ENCODE data around the gene PSMD14.
"Not testable (repeated sequence)": the region's sequence is repeated elsewhere in the genome, so short reads cannot be mapped to it uniquely, and the experiment has no call there.

PSMD14 gene

DNA sequence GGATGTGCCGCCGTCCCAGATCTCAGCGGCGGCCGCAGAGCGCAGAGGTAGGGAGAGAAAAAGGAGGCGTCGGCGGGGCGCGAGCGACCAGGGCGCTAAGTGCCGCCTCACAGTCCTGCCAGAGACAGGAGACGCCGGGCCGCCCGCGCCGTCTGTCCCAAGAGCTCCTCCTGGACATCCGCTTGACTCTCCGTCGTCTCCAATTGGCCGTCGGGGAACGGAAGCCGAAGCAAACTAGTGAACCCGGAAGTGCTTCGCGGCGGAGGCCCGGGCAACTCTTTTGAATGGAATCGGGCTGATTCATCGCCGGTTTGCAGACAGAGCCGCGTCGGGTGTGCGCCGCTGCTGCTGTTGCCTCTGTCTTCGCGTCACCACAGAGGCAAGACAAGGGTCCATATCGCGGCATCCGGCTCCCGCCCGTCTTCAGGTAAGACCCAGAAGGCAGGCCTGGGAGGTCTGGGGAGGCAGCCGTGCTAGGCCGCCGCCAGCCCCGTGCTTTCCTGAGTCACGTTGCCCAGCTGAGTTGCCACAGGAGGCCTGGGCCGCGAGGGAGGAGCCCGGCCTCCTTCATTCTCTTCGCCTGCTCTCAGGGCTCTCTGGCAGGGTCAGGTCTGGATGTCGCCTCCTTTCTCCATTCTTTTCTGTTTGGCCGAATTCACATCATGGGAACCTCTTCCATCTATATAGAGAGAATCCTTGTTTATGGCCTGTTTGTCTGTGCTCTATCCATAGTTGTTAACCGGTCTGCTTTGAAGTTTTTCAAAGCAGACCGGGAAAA lies at the start of gene PSMD14:
PSMD14 (plus strand) TSS at position 248 of the 778 bp plus-strand sequence. CDS start 10,401 bp downstream, outside the sequence.
- peak; percentile 89 for DNase-seq

DNA sequence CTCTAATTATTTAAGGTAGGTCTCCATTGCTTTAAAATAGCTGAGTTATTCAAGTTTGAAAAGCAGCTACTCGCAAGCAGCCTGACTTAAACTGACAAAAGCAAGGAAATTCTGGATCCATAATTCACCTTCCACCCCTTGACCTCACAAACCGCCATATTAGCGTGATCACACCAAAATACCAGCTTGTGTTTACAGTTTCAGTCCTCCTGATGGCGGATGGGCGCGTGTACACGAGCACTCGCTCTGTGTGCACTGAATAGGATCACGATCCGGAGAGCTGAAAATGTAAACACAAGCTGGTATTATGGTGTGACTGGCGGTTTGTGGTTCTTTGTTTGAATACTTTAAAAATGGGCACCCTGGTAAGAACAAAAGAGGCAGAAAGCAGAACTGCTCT lies 42.4 kb upstream of the PSMD14 start:
- DNase-seq: no peak

DNA sequence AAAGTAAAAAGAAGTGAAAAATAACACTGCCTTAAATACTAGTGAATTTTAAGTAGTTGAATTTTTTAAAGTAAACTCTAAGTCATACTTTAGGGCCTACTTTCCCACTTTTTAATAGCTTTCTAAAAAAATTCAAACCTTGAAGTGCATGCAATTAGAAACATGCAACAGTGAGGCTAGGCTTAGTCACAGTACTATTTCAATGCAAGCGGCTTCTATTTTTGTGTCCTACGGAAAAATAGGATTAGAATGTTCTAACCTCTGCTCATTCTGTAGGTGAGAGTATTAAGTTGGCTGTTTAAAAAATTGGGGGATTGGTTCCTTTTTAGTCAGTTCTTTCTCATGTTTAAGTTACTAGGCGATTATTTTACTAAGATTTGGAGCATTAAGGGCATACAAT lies 39.1 kb upstream of the PSMD14 start:
- no peak for DNase-seq

DNA sequence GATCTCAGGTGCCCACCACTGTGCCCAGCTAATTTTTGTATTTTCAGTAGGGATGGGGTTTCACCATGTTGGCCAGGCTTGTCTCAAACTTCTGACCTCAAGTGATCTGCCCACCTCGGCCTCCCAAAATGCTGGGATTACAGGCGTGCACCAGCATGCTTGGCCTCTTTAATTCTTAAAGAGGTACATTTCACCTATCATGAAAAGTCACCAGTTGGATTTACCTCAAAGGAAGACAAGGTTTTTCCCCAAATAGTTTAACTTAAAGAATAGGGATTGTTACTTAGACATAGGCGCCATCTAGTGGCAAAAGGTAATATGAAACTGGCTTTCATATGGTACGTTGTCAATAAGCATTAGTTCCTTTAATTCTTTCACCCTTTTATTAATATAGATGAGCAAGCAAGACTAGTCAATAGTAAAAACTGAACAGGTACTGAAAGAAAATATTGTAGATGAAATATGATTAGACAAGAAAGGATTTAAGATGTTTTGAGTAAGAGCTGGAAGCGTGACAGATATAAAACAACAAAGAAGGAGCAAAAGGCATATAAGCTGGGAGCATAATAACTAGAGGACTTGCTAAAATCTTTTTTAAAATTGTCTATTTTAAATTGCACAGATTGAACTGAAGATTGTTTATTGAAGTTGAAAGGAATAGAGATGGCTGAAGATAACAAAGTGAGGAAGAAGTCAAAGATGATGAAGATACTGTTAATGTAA lies 35.0 kb upstream of the PSMD14 start:
- DNase-seq: no peak

DNA sequence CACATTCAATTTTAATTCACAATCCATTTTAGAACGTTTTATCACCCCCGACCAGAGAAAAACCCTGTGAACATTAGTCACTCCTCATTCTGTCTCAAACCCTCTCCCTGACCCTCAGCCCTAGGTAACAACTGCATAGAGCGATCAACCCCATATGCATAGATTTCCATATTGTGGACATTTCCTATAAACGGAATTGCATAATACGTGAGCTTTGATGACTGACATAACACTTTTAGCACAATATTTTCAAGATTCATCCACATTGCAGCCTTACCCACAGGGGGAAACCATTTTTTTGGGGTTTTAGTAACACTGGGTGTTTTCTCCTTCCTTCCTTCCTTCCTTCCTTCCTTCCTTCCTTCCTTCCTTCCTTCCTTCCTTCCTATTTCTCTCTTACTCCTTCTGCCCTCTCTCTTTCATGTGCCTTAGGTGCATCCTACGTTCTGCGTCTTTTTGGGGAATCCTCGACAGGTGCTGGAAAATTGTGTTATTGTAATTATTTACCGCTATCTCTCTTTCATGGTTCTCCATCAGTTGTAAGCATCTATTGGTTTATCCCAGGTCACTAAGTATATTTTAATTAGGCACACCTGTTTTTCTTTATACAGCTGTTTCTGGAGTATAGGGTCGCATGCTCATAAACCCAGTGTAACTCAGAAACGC lies 29.5 kb upstream of the PSMD14 start:
- peak in 1 of 2 donors; percentile 25 for DNase-seq

DNA sequence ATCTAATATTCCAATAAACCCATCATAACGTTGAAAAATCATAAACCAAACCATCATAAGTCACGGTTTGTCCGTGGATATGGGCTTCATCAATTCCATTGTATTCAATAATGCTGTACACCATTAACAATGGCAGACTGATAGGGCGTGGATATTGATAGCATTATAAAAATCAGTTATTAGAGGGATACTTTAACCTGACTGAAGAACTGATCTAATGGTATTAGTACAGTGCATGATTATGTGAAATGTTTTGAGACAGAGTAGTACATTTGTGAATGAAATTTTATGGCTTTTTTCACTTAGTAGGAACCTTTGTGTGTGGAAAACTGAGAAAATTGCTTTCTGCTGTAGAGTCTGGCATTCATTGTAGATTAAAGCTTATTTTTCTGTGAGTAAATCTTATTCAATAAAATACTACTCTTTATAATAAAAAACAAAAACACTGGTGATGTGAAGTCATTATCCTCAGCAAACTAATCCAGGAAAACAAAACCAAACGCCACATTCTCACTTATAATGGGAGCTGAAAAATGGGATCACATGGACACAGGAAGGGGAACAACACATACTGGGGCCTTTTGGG lies 28.9 kb upstream of the PSMD14 start:
- DNase-seq: not testable (repeated sequence)

DNA sequence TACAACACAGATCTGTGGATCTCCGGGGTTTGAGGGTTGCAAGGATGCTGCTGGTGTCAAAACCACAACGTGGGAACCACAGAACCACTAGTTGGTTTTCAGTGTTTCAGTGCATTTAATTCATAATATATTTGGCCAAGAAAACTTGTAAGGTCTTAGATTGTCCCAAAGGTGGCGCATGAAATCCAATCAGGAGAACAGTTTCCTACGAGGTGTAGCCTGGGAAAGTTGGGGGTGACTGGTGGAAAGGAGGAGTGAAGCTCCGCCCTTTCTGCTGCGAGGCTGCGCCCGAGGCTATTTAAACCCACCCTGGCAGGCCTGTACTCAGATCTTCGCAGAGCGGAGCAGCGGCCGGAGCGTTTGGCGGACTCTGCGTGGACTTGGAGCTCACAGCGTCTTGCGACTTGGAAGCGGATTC lies 27.3 kb upstream of the PSMD14 start:
- DNase-seq: peak; percentile 38 to 46

DNA sequence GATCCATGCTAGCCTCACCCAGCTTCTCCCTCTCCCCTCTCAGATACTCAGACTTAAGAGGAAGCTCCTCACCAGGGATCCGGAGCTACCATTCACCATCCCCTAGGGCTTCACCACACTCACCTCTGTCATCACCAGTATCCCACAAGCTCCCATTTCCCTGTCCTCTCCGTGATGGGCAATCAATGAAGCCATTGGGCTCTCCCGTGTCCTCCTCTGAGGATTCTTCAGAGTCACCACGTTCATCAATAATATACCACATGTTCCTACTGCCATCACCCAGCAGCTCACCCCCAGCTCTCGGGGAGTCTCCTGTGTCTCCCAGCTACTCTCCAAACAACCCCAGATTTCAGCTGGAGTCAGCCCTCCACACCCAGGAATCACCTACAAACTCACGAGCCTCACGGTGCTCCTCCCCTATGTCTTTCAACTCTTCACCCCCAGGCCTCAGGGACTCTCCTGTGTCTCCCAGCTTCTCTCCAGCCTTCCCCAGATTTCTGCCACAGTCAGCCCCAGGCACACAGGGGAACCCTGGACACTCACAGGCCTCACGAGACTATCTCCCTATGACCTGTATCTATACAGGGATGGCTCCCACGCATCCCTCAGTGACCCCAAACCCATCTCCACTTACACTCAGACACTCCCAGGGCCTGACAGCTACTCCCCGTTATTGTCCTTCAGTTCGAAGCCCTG lies 26.5 kb upstream of the PSMD14 start:
- not testable (repeated sequence) for DNase-seq

DNA sequence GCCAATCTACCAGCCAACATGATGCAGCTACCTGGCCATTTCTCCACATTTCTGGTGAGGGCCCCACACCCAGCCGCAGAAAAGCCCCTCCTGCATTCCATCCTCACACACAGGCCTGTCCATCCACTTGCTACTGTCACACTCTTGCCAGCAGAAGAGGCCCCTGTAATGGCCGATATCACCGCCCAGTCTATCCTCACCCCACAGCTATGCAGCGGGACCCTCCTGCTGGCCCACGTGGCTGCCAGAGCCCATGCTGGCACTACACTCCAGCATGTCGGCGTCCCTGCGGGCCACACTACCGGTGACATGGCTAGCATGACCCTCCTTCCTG lies 25.9 kb upstream of the PSMD14 start:
- not testable (repeated sequence) for DNase-seq

DNA sequence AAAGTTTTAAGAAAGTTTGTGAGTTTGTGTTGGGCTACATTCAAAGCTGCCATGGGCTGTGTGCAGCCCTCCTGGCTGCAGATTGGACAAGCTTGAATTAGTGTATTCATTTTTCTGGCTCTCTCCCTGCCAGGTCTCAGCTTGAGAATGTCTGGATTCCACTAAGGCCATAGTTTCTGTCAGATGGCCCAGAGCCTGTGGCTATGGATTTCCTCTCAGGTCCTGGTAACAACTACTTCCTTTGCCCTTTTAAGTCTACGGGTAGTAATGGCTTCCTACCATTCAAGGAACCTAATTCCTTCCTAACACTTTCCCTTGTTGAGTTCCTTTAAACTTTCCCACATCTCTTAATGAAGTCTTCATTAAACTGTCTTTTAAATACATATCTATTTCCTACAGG lies 24.3 kb upstream of the PSMD14 start:
- DNase-seq: no peak

DNA sequence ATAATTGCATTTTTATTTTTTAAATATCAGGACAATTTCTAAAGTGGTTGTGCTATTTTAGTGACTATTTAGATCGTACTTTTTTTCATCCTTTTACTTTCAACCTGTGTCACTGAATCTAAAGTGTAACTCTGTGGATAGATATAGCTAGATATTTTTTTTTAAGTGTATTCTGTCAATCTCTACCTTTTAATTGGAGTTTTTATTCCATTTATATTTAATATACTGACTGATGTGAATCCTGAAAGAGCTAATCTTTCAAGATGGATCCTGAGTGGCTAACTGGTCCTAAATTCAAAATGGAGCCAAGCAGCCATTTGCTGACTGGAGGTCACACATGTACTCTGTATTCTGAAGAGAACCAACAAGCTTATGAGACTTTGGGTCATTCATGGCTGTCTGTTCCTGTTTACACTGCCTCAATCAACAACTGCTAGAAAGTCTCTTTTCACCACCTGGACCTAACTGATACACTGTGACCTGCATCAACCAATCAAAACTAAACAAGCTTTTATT lies 4.6 kb upstream of the PSMD14 start:
- no peak for DNase-seq

DNA sequence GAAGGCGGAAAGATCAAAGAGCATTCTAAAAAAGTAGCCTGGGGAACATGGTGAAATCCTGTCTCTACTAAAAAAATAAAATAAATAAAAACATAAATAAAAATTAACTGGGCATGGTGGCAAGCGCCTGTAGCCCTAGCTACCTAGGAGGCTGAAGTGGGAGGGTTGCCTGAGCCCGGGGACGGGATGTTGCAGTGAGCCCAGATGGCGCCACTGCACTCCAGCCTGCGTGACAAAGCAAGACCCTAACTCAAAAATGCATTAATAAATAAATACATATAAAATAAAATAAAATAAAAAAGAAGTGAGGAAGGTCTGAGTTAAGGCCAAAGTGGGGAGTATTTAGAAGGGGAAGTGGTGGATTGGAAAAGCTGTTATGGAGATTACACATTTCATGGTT lies 1.3 kb upstream of the PSMD14 start:
- DNase-seq: no peak

DNA sequence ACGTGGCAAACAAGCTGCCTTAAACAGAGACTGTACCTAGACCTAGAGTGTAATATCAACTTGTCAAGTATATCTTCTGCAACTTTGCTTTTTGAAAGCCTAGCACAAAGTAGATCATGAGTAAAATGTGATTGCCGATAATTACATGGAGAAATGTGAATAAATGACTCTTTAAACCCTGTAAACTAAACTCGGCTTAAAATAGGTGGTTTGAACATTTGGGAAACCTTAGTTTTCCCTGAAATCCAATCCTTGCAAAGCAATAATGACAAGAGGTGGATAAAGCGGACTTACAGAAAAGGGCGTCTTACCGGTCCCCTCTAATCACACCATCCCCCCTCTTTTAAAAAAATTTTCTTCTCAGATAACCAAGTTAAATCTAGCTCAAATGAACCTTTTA lies 549 bp upstream of the PSMD14 start:
- no peak for DNase-seq

DNA sequence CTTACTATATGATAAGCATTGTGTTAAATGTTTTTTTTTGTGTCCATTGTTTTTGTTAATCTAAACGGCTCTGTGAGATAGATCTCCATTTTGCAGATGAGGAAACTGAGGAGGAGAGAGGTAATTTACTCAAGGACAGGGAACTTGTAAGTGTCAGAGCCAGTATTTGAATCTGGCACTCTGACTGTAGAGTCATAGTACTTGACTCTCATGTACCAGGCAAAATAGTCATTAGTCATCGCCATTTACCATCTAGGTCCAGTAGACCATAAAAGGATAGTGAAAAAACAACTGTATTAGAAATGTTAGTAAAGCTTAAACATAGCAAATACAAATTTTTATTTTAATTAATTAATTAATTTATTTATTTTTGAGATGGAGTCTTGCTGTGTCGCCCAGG lies 4.8 kb downstream of the PSMD14 start:
- no peak for DNase-seq

DNA sequence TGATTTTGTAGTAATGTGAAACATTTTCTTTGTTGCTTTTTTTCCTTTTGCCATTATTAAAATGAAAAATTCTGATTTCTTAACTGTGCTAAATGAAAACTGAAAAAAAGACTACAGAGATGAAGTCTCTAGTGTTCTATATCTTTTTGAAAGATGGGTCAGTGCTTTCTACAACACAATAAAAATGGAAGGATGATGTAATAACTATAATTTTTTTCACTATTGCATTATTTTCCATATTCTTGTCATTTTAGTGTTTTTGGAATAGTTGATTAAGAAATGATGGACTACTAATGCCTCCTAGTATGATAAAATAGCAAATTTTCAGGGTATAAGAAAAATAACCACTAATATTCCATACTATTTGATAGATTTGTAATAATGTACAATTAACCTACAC lies 7.2 kb downstream of the PSMD14 start:
- DNase-seq: no peak

DNA sequence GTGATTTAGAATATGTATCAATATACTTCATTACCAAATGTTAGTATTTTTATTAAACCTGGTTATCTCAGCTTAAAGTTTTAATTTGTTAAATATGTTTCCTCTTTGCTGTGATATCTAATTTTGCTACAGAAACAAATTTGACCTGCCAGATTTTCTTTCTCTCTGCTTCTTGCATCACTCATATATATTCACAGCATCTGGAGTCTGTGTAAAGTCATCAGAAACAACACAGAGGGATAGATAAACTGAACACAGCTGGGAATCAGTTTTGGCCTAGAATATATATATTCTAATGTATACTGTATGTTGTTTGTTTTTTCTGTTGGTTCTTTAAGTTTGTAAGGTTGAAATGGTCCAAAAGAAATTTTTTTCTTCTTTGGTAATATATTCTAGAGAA lies 8.5 kb downstream of the PSMD14 start:
- DNase-seq: no peak

DNA sequence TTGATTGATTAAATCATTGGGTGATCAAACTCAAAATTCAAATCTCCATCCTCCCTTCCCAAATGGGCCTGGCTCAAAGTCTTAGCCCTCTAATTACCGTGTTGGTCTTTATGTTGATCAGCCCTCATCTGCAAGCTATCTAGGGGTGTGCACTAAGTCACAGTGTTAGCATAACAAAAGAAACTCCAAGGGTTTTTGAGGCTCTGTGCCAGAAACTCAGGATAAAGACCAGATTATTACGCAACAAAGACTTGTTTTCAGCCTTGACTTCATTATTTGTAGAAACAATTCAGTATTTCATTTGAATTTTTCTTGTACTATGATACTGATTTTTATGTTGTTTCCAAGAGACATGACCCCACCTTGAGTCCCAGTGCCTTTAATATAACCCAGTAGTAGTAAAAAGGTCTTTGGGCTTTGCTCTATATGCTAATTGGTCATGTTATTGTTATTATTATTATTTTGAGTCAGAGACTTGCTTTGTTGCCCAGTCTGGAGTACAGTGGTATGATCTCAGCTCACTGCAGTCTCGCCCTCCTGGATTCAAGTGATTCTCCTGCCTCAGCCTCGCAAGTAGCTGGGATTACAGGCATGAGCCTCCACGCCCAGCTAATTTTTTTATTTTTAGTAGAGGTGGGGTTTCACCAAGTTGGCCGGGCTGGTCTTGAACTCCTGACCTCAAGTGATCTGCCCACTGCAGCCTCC lies 13.9 kb downstream of the PSMD14 start:
- DNase-seq: no peak

DNA sequence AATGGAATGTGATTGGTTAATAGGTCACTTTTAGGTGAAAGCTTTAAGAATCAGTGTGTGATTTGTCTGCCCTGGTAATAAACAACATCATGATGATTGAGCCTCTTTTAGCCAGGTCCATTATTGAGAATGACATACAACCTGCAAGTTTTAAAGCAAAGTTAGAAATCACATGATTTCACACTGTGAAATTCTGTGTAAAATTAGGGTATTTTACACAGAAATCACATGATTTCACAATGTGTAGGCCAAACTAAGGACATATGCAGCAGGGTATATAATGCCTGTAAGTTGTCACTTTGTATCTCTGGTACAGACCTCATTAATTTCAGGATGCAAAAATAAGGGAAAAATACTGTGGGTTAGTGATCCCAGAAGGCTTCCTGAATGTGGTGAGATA lies 16.7 kb downstream of the PSMD14 start:
- no peak for DNase-seq

DNA sequence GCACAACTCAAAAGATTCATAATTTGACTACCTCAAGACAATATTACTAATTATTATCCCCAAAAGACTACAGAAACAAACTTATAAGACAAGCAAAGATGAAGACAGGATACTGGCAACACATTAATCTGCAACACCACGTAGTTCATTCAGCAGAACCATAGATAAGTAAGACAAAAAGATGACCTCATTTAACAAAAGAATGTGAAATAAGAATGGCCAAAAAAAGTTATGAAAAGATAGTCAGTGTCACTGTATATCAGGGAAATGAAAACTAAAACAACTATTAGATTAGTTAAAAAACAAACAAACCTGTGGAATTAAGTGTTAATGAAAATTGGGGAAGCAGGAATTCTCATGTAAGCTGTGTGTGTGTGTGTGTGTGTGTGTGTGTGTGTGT lies 19.4 kb downstream of the PSMD14 start:
- DNase-seq: no peak

DNA sequence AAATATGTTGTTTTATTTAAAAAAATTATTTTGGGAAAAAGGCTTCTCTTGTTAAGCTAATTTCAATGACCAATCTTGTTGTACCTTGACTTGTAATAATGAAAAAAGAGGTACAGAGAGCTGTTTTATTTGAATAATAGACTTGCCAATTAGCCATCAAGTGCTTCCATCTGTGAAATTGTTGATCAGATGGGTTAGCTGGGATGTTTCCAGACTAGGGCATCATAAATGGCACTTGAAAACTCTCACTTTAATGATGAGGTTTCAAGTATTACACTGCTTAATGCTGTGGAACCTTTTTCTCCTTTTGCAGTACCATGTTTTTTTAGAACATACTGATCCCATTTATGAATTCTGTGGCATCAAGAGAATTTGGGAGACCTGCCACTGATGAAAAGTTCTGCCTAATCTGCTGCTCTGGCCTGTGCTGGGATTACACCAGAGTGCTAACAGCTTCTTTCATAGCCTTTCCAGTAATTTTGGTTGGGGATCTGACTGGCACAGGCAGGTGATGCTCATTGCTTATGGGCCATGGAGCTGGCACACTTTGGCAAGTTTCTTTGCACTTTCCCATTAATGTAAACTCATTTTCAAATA lies 24.2 kb downstream of the PSMD14 start:
- DNase-seq: no peak

DNA sequence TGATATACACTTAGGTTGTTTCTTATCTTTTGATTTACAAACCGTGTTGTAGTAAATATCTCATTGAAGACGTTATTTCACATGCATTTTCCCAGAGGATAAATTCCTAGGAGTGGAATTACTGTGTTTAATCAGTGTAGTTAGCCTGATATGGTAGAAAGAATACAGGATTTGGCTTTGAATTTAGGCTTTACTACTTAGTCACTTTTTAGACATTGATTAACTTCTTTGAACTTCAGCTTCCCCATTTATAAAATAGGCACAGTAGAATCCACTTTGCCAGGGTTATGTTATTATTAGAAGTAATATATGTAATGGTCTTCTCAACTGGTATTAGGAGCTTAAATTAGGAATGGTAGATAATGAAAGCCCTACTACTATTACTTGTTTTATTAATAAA lies 27.4 kb downstream of the PSMD14 start:
- DNase-seq: no peak

DNA sequence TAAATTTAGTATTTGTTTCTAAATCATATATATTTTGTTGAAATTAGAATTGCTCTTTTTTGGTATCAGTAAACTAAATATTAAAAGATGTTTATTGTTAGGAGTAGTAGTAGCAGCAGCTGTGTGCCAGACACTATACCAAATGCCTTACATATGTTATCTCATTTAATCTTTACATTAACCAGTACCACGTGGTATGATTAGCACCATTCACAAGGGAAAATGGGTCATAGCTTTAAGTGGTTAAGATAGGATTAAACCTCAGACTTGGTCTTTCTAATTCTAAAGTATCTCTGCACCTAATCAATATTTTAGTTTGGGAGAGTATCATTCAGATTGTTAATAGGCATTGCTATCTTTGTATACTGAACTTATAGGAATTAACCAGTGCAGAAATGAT lies 29.0 kb downstream of the PSMD14 start:
- DNase-seq: no peak

Data from stimulated activated CD4-positive, alpha-beta T cell treated with anti-CD3 and anti-CD28 coated beads, Interleukin-2, amount 100 ng/mL, for 24 hours (primary cell).